HG03575 (cell line): ENCODE data around the gene IL7R.

Source experiments
- ATAC-seq: cut with Tn5 transposase; IDR thresholded peaks from one replicate; pipeline ENCODE4 v1.9.1; 2021; ENCODE audit not compliant: unreplicated experiment, insufficient number of reproducible peaks, low FRiP score; ENCODE audit errors: extremely low read depth

IL7R gene, protein sequence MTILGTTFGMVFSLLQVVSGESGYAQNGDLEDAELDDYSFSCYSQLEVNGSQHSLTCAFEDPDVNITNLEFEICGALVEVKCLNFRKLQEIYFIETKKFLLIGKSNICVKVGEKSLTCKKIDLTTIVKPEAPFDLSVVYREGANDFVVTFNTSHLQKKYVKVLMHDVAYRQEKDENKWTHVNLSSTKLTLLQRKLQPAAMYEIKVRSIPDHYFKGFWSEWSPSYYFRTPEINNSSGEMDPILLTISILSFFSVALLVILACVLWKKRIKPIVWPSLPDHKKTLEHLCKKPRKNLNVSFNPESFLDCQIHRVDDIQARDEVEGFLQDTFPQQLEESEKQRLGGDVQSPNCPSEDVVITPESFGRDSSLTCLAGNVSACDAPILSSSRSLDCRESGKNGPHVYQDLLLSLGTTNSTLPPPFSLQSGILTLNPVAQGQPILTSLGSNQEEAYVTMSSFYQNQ

DNA sequence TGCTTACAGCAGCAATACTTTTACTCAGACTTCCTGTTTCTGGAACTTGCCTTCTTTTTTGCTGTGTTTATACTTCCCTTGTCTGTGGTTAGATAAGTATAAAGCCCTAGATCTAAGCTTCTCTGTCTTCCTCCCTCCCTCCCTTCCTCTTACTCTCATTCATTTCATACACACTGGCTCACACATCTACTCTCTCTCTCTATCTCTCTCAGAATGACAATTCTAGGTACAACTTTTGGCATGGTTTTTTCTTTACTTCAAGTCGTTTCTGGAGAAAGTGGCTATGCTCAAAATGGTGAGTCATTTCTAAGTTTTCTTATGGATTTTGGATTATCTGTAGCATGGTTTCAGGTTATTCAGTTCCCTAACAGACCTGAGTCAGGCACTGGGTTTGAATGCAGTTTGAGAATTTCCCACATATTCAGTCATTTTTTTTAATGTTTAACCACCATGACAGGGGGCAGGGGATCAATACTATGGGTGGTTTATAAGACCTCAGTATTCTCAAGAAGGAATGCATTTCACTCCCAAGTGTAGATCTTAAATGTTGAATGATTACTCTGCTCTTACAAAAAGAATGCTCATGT is at the start of gene IL7R:
TSS of gene IL7R (plus strand) at position 127 of the 587 bp plus-strand sequence. CDS start at position 214, 87 bp downstream.
- no peak for ATAC-seq

DNA sequence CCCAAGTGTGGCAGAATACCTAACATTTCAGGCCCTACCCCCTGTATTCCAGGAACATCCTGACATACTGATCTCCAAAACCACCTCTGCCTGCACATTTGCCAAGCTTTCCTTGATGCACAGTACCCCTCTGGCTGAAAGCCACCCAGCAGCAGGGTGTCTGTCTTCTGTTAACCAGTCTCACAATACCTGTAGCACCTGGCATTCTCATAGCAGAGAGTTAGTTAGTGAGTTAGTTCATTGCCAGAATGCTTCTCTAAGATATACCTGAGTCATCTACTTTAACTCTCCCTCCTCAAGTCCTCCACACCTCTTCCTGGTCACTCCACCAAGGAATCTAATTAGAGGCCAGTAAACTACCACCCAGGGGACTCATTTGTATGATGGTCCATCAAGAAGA is 46.1 kb upstream of the IL7R start:
- no peak for ATAC-seq

DNA sequence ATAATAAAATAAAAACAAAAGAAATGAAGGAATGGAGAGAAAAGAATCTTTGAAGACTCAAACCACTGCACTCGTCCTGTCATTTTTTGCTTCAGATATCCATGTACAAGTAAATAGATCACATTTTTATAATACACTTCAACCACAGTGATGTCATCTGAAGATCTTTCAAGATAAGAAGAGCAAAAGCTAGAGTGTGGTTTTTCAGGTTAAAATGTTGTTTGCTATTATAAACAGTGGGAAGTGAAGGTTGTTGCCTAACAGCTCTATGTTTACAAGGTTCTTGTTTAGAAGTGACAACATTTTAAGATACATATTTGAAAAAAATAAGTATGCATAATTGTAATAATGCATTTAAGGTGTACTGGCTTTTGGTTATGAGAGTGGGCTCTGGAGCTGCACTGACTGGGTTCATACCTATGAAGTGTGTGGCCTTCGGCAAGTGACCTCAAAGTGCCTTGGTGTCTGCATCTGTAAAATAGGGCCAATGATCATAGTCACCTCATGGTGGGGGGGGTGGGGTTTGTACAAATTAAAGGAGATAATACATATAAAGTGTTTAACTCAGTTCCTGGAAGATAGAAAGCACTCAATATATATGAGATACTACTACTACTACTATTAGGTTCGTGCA is 45.5 kb upstream of the IL7R start:
- ATAC-seq: no peak

DNA sequence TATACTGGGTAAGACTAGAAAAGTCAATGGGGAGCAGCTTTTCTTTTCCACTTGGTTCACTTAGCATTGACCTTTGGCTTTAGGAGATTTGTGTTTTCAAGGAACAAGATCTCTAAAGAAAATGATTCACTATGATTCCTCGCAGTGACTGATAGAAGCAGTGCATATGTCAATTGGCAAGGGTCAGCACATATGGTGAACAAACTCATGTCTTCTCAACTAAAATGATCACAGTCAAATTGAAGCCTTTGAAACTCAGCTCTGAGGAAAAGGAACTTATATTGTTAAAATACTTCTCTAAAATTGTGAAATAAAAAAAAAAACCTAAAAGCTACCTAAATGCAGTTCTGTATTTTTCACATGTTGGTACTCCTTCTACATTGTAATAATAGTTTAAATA is 43.2 kb upstream of the IL7R start:
- ATAC-seq: no peak

DNA sequence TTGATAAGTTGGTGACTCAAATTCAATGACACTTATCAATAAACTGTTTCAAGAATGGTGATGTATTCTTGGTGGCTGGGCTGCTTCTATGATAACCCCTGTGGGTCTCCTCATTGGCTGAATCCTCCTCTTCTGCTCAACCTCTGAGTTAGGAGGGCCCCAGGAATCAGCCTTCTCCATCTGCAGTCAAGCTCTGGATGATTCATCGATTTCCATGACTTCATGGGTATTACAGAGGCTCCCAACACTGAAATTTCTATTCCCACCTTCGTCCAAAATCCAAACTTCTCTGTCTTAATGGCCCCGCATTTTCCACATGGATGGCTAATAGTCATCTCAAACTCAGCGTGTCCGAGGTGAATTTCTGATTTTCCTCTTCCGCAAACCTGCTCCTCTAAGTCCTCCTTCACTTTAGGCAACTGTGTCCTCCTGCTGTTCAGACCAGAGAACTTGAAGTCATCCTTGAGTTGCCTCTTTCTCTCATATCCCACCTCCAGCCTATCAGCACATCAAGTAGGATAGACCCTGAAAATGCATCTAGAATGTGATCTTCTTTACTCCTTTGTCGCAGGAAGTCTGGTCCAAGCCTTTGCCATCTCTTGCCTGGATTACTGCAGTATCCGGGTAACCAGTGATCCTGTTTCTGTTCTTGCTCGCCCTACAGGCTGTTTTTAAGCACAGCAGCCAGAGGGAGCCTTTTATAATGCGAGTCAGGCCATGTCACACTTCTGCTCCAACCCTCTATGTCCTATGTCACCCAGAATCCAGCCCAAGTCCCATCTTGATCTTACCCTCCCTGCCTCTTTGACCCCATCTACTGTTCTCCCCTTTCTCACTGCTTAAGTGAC is 41.4 kb upstream of the IL7R start:
- ATAC-seq: no peak

DNA sequence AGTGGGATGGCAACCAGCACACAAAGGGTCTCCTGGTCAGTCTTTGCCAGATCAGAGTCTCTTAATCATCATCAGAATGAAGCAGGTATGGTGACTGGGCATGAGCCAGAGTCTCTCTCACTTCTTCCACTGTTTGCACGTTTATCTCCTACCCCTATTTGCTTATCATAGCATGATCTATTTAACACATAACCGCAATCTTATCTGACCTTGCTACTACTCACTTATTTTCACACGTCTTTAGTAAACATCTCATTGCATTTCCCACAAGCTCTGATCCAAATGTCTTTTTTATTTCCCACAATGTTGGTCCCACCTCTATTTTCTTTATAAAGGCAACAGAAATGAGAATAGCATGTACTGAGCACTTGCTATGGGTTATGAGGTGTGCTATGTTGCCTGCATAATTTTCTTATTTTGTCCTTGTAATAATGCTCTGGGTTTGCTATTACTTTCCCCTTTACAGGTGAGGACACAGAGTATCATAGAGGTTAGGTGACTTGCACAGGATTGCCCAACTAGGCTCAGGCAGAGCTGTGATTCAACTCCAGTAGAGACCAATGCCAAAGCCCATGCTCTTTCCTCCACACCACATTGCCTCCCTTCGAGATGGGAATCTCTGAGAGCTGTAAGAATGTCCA is 39.7 kb upstream of the IL7R start:
- ATAC-seq: no peak

DNA sequence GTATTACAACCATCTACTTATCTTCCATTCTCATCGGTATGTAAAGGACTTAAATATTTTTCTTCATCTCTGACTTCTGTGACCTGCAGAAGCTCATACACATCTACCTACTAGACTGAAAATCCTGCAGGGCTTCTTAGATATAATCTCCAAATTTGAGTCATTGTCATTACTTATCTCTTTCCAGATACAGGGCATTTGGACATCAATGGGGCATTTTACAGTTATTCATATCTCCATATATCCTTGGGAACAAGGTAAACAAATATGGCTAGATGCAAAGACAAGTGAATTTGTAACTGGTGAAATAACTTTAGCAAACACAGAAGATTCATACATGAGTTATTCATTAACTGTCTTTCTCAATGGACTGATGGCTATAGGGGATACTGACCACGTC is 37.7 kb upstream of the IL7R start:
- no peak for ATAC-seq

DNA sequence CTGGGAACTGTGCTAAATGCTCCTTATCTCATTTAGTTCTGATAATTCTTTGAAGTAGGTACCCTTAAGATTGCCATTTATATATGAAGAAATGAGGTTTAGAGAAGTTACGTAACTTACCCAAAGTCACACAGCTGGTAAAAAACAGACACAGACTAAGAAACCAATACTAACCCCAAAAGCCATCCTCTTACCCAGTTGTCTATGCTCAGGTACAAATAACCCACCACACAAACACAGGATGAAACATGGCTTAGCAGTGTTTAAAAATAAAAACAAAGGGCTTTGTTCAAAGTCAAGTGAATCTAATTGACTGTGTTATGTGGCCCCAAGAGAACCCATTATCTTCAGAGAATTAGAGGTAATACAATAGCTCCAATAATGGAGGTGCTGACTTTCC is 37.0 kb upstream of the IL7R start:
- no peak for ATAC-seq

DNA sequence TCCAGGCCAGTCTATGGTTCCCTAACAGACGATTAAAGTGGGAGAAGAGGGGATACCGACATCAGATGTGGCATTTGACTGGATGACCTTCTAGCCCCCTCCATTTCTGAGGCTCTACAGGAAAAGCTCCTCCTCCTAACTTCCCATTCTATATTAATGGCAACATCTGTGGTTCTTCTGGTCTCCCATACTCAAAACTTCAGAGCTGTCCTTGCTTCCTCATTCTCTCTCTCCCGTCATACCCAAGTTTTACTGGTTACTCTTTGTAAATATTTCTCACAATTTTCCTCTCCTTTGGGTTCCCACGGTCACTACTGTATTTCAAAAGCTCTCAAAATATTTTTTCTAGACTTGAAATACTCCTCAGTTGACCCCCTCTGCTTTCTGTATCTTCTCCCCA is 36.0 kb upstream of the IL7R start:
- no peak for ATAC-seq

DNA sequence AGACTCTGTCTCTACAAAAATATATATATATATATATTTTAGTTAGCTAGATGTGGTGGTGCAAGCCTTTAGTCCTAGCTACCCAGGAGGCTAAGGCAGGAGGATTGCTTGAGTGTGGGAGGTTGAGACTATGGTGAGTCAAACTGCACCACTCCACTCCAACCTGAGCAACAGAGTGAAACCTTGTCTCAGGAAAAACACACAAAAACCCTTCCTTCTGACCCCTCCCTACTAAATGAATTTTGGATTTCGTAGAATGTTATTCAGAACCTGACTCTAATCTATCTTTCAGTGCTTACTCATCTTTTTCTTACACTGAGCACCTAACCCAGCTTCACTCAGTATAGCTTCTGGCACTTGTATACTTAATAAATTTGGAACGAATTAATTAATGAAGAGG is 35.2 kb upstream of the IL7R start:
- ATAC-seq: no peak

DNA sequence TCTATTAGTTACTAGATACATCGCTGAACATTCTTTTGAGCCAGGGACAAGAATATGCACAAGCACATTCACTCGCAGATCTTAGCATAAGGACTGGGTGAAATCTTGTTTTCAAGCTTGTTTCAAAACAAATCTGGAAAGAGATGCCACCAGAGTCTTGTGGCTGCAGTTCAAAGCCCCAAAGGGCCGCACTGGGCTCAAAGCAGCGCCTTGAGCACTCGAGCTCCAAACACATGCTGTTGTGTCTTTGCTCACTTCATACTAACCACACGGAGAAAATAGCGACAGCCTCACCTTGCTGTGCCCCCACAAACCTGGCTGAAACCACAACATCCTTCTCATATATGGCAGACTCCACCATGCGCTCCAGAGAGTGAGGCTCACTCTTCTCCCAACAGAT is 34.2 kb upstream of the IL7R start:
- no peak for ATAC-seq

DNA sequence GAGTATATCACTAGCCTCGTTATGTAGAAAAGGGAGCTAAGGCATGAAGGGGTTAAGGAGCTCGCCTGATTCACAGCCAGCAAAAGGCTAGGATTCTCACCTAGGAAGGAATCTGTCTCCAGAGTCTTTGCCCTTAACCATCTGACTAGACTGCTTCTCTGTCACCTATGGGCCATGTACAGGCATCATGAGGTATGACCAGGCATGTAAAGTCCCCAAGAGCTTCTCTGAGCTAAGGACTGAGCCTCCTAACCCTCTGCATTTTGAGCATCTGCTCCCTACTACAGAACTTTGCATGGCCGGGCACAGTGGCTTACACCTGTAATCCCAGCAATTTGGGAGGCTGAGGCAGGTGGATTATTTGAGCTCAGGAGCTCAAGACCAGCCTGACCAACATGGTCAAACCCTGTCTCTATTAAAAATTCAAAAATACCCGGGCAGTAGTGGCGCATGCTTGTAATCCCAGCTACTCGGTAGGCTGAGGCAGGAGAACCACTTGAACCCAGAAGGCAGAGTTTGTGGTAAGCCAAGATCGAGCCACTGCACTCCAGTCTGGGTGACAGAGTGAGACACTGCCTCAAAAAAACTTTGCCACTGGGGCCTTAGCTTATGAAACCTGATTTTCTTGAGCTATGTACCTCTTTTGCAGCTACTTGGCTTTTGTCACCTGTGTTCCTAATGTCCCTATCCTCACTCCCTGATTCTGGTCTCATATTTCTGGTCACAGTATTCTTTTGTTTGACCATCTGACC is 33.2 kb upstream of the IL7R start:
- ATAC-seq: no peak

DNA sequence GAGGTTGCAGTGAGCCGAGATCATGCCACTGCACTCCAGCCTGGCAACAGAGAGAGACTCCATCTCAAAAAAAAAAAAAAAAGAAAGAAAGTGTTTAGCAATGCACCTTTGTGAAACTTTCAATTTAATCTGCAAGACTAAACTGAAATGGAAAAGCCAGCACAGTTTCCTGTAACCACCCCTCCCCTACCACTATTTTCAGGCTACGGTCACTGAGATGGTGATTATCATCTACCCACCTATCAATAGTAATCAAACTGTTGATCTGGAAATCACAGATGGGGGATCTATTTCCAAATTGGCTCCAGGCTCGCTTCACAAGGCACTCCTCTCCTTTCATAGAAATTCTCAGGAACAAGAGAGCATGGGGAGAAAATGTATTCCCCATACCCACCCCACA is 30.6 kb upstream of the IL7R start:
- ATAC-seq: no peak

DNA sequence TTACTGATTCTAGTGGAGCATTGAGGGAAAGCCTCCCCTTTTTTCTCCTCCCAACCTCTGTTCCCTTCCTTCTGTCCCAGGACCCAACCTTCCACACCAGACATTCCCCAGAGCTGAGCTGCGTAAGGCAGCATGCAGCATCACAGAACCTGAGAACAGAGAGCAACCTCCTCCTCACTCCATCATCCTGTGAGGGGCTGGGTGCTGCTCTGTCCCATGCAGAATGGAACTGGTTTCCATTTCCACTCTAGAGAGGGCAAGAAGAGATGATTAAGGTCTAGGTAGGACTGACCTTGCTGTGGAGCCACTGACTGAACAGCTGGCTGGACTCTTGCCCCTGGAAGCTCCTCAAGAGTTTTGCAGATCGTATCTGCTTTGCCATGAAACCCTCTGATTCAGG is 30.1 kb upstream of the IL7R start:
- ATAC-seq: no peak

DNA sequence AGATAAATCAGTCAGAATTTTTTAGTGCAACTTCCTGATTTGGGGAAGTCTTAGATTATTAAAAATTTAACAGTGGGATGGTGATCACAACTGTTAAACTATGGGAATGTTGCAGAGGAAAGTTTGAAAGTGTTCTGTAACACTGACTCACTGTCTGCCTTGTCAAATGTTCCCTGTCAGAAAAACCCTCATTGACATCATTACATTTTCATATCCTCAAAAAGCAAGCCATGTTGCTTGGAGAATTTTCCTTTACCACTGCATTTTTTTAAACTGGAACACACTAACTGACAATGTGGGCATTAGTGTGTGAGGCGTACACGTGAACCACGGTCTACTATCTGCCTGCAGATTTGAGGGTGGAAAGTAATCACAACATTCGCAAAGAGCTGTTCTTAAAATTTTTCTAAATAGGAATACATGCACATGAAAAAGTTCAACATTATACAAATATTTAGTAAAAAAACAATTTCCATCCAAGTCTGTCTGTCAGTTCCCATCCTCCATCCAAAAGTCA is 28.6 kb upstream of the IL7R start:
- ATAC-seq: no peak

DNA sequence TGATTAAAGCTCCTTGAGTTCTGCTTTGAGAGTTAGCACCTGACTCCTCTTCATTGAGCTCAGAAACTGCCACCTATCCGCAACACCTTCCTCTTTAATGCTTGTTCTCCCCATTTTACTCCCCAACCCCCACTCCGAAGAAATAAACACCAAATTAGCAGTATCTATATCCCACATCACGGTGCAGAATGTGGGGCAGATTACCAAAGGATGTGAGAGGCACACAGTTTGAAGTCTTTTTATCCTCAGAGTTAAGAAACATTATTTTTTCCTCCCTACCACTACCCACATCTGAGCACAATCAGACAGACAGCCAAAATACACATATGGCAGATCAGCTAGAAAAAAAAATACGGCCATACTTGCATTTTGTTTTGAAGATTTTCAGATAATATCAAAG is 26.1 kb upstream of the IL7R start:
- no peak for ATAC-seq

DNA sequence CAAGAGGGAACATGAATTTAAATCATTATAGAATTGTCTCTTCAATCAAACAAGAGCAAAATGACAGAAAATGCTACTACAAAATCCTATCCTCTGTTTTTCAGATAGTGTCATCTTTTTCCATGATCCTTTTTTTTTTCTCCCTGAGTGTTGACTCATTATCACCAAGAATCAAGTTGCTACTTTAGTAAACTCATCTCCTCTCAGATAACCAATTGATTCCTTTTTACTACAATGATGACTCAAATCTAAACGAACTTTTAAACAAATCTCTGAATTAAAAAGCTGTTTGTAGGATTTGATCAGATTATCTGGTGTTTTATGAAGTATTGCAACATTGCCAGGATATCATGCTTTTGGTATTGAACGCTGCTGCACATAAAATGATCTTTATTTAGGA is 23.9 kb upstream of the IL7R start:
- ATAC-seq: no peak

DNA sequence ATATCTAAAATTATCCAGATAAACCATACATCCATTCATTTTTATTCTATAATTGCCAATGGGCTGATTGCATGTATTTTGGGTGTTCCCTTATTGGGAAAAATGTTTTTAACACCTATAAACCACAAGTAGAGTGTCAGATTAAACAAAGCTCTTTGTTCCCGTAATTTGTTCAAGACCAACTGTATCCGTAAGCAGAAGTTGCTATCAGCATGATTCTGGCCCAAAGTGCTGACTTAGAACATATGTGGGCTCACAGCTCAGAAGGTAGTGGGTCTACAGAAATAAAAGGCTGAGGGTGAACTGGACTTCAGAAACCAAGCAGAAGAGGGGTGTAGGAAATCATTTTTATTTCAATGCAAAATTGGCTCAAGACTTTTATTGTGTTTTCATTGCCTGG is 23.5 kb upstream of the IL7R start:
- no peak for ATAC-seq
